Astrocyte of the cerebellum (primary cell): Measurements from ENCODE around the gene SDS.

Experiments used
- DNase-seq: peaks from one replicate; pipeline ENCODE4 v3.0.0-alpha.2; 2011; ENCODE audit warnings: low read depth
- H3K4me3 ChIP-seq: 2 replicates; pipeline ENCODE4 v1.5.1; 2011; ENCODE audit warnings: mild to moderate bottlenecking, low read depth, low read length, moderate library complexity
- CTCF ChIP-seq: IDR thresholded peaks from 2 replicates; pipeline ENCODE4 v1.5.1; 2012; ENCODE audit warnings: low read length, low read depth, moderate library complexity, mild to moderate bottlenecking; ENCODE audit errors: missing control alignments
- in situ Hi-C: cut with HindIII; loops from 2 replicates; pipeline ENCODE4 v1.10.0; 2017; ENCODE audit warnings: low sequenced_read_pairs

Gene SDS

GRCh38 chr12:113401066-113402000 lies 2.4 kb downstream of the SDS start:
- TF ChIP-seq CTCF = no peak
- H3K4me3 ChIP-seq = no peak overlapping the region
- no peak for DNase-seq
- in situ Hi-C loops = no loop called here

- in situ Hi-C loops = no loop called here
Observed at GRCh38 chr12:113400362-113400761, 3.3 kb downstream of the SDS start.

GRCh38 chr12:113399490-113399889 lies 4.2 kb downstream of the SDS start:
- in situ Hi-C loops = no loop called here
- no peak overlapping the region for H3K4me3 ChIP-seq
- TF ChIP-seq CTCF = no peak
- DNase-seq = no peak

More at GRCh38 chr12:113400362-113400761, 3.3 kb downstream of the SDS start:
- no peak overlapping the region for H3K4me3 ChIP-seq
- DNase-seq = no peak
- TF ChIP-seq CTCF = no peak

GRCh38 chr12:113398346-113399290 lies 5.1 kb downstream of the SDS start:
- H3K4me3 ChIP-seq = no peak overlapping the region
- in situ Hi-C loops = no loop called here
- no peak for TF ChIP-seq CTCF
- DNase-seq = no peak

- in situ Hi-C loops = no loop called here
- no peak for DNase-seq
- no peak overlapping the region for H3K4me3 ChIP-seq
- TF ChIP-seq CTCF = no peak
Observed at GRCh38 chr12:113397497-113398197, 6.0 kb downstream of the SDS start.
